Naive B cell (primary cell): Measurements from ENCODE around the gene HIC1. TPM values are rescaled to one million over a fixed set of nuclear protein-coding genes. Genes with fewer than 3 reads are reported as not detected.
A peak's percentile ranks its signal among the peaks of the same experiment; 100 is the strongest.
"Not testable (repeated sequence)": the region's sequence is repeated elsewhere in the genome, so short reads cannot be mapped to it uniquely, and the experiment has no call there.

Experiments
- ATAC-seq, 2 donors: fragments of 150-1000 bp; cut with Tn5 transposase; 2 replicates each; pipeline ENCODE4 v1.10.0; 2021; ENCODE audit warnings: low read depth in 2 of 2, mild to moderate bottlenecking in 2 of 2, moderate library complexity in 2 of 2
- DNase-seq: peaks from one replicate; pipeline ENCODE4 v3.0.0; 2022
- H3K27ac Mint-ChIP-seq, 6 donors: one replicate each; pipeline ENCODE4 v1.8.0; 2020 to 2022; ENCODE audit warnings: mild to moderate bottlenecking in 6 of 6, mixed read lengths in 6 of 6, moderate library complexity in 5 of 6, inconsistent platforms in 2 of 6
- H3K27me3 Mint-ChIP-seq, 3 donors: one replicate each; pipeline ENCODE4 v1.8.0; 2021 to 2022; ENCODE audit warnings: mixed read lengths in 3 of 3, mild to moderate bottlenecking in 1 of 3
- H3K36me3 Mint-ChIP-seq, 2 donors: one replicate each; pipeline ENCODE4 v1.8.0; 2020 to 2022; ENCODE audit warnings: mixed read lengths in 2 of 2, inconsistent platforms in 1 of 2, mild to moderate bottlenecking in 1 of 2
- H3K4me1 Mint-ChIP-seq, 3 donors: one replicate each; pipeline ENCODE4 v1.8.0; 2020 to 2022; ENCODE audit warnings: mixed read lengths in 3 of 3, inconsistent platforms in 1 of 3, mild to moderate bottlenecking in 1 of 3, moderate library complexity in 1 of 3
- H3K4me3 Mint-ChIP-seq, 8 donors: one replicate each; pipeline ENCODE4 v1.8.0; 2020 to 2022; ENCODE audit warnings: mild to moderate bottlenecking in 8 of 8, mixed read lengths in 8 of 8, moderate library complexity in 8 of 8, inconsistent platforms in 2 of 8
- H3K9me3 Mint-ChIP-seq, 7 donors: one replicate each; pipeline ENCODE4 v1.8.0; 2020 to 2022; ENCODE audit warnings: mixed read lengths in 7 of 7, mild to moderate bottlenecking in 5 of 7, inconsistent platforms in 2 of 7, moderate library complexity in 1 of 7
- polyA plus RNA-seq, 6 donors: library from polyadenylated mRNA; unstranded; fragments of 300-500 nt; fragmentation: Illumina TruSeq; gene quantifications; one replicate each; pipeline ENCODE4 v1.2.3, GENCODE V29; 2021; ENCODE audit warnings: low read depth in 6 of 6

HIC1 gene, protein sequence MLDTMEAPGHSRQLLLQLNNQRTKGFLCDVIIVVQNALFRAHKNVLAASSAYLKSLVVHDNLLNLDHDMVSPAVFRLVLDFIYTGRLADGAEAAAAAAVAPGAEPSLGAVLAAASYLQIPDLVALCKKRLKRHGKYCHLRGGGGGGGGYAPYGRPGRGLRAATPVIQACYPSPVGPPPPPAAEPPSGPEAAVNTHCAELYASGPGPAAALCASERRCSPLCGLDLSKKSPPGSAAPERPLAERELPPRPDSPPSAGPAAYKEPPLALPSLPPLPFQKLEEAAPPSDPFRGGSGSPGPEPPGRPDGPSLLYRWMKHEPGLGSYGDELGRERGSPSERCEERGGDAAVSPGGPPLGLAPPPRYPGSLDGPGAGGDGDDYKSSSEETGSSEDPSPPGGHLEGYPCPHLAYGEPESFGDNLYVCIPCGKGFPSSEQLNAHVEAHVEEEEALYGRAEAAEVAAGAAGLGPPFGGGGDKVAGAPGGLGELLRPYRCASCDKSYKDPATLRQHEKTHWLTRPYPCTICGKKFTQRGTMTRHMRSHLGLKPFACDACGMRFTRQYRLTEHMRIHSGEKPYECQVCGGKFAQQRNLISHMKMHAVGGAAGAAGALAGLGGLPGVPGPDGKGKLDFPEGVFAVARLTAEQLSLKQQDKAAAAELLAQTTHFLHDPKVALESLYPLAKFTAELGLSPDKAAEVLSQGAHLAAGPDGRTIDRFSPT
- under 1 TPM in 3 of 6 donors, not detected in 3; 0.08 to 0.35 (median 0.23) TPM for polyA plus RNA-seq

DNA sequence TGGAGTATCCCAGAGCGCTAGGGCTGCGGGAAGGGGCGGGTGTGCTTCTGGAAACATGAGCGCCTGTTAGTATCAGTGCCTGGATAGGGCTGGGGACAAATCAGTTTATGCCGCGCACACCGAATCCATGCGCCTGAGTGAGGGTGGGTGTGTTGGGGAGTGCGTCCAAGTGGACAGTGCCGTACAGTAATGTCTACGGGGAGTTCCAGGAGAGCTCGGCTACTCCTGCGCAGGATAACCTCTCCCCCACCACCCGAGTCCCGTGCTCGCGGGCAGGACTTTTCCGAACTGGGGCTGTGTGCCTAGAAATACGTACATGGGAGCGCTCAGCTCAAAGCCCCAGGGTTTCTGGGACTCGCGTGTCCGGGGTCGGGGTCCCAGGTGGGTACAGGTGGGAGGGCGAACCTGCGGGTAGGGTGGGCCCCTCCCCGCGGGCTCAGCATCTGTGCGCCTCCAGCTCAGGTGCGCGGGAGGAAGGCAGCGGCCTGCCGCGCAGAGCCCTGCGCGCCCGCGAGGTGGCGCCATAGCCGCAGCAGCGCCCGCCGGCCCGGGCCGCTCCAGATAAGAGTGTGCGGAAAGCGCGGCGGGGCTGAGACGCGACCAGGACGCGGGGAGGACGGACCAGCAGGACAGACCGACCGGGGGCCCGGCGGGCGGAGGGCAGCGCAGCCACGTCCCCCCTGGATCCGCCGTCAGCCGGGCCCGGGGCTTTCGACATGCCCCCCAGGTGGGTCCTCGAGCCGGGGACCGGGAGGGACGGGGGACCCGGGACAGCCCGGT lies at the start of gene HIC1:
Gene HIC1, plus strand, starts transcription at position 592 of the 780 bp plus-strand sequence. CDS start 1,588 bp downstream, outside the sequence.
- DNase-seq (peak; percentile 79), ATAC-seq (peak; percentile 48 to 52)
- Mint-ChIP-seq H3K27ac (peak within 1 kb of the TSS in 5 of 6 donors; percentile 47 to 86 (median 70)), H3K36me3 (no peaks in the 10 kb centered on the region), H3K4me3 (peak within 1 kb of the TSS; percentile 62 to 82 (median 73)), H3K27me3 (peaks cover 5 to 24% (median 19%) of the 10 kb centered on the region in 3 donors), H3K9me3 (peaks cover 0 to 1% (median 0%) of the 10 kb centered on the region in 7 donors), H3K4me1 (peaks cover 21 to 34% (median 30%) of the 10 kb centered on the region in 3 donors)

DNA sequence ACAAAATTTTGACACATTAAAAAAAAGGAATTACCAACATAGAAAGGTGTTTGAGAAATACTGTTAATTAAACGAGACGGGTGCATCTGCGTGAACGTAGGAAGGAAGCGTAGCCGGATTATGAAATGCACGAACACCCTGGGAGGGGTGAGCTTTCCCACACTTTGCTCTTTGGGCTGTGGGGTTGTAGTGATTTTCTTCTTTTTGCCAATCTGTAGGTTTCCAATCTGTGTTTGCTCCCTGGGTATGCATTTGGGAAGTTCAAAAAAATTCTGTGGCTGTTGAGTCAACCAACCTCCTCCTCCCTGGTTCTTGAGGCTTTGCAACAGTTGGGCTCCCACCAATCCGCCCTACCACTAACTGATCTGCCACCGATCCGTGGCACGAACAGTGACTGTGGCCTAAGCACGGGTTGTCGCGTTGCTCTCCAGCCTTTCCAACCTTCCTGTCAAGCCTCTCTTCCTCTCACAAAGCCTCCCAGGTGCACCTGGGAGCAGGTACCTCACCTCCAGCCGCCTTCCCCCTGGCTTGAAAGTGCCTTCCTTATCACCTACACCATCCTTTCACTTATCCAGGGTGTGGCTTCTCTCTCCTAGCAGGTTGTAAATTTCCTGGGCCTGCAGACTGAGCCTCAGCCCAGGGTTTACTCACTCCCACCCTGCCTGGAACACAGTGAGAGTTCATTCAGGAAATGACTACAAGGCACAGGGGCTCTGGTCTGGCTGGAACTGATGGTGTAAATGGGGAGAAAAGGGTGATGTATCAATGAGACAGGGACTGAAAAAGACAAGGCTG lies 46.4 kb upstream of the HIC1 start:
- Mint-ChIP-seq H3K27ac (no peak overlapping the region), H3K36me3 (no peaks in the 10 kb centered on the region), H3K9me3 (peaks cover 0 to 4% (median 0%) of the 10 kb centered on the region in 7 donors), H3K4me3 (no peak overlapping the region), H3K4me1 (no peaks in the 10 kb centered on the region), H3K27me3 (peaks cover 4 to 41% (median 34%) of the 10 kb centered on the region in 3 donors)
- ATAC-seq (no peak), DNase-seq (no peak)

DNA sequence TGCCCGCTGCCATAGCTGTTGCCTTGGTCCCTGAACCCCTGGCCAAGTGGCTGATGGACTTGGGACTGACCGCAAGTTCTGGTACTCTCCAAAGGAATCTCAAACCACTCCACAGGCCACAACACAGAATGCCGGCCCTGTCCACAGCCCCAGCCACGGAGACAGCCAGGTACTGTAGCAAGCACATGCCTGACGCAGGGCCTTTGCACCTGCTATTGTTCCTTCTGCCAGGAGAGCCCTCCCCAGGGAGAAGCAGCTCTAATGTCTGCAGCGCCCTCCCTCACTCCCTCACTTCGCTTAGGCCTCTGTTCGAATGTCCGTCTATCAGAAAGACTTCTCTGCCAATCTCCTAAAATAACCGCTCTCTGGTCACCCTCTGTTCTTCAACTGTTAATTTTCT lies 45.2 kb upstream of the HIC1 start:
- H3K4me1 Mint-ChIP-seq: no peaks in the 10 kb centered on the region
- no peak overlapping the region for H3K27ac Mint-ChIP-seq
- H3K9me3 Mint-ChIP-seq: peaks cover 0 to 5% (median 0%) of the 10 kb centered on the region in 7 donors
- peaks cover 4 to 51% (median 45%) of the 10 kb centered on the region in 3 donors for H3K27me3 Mint-ChIP-seq
- DNase-seq (no peak), ATAC-seq (no peak)
- H3K4me3 Mint-ChIP-seq: no peak overlapping the region
- peaks cover 0 to 10% of the 10 kb centered on the region in 2 donors for H3K36me3 Mint-ChIP-seq

DNA sequence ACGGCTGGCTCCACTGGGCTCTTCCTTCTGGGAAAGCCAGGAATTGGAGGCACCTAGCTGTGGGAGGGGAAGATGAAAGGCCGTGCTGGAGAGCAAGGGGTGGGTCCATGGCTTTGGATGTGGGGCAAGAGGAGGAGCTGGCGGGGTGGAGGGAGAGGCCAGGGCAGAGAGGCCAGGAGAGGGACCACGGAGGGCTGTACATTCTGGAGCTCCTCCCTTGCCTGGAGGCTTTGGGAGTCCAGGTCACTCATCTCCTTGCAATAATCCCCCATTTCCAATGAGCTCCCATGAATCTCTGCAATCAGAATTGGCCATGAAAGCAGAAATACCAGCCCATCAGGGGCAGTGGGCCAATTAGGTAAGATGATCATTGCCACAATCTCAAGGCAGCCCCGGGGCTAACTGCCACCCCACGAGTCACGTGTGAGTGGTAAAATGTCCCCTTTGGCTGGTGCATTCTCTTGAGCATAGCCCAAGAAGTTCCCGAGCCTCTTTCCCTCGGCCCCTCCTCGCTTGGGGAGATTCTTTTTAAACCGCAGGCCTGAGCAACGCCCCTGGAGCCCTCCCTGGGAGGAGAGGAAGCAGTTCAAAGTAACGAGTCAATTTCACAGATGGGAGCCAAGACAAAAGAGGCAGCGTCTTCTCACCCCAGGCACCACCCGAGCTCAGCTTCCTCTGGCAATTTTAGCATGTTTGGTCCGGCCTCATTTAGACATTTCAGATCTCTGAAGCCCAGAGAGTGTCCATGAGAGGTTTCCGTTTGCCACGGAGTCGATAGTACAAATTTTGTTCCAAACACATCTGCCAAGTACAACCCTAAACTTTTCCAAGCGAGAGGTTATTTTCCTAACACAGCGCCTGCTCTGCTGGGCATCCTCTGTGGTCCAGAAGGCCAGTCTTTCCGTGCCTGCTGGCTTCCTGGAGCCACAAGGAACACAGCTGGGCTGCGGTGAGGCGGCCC lies 43.2 kb upstream of the HIC1 start:
- peaks cover 0 to 10% of the 10 kb centered on the region in 2 donors for H3K36me3 Mint-ChIP-seq
- no peak overlapping the region for H3K4me3 Mint-ChIP-seq
- DNase-seq (no peak), ATAC-seq (no peak)
- H3K27ac Mint-ChIP-seq: no peak overlapping the region
- H3K9me3 Mint-ChIP-seq: peaks cover 0 to 5% (median 0%) of the 10 kb centered on the region in 7 donors
- H3K27me3 Mint-ChIP-seq: peaks cover 11 to 64% (median 56%) of the 10 kb centered on the region in 3 donors
- H3K4me1 Mint-ChIP-seq: no peaks in the 10 kb centered on the region

DNA sequence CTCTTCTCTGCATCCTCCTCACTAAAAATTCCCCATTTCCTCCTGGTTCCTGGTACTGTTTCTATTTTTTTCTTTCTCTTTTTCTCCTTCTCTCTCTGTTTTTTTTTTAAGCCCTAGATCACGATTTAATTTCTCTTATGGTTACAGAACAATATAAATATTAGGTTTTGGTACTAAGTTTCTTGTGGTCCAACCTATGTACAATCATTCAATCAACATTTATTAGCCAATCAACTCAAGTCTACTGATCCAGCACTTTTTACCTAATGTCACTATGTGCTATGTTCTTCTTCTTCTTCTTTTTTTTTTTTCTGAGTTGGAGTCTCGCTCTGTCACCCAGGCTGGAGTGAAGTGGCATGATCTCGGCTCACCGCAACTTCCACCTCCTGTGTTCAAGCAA lies 42.4 kb upstream of the HIC1 start:
- peaks cover 0 to 10% of the 10 kb centered on the region in 2 donors for H3K36me3 Mint-ChIP-seq
- peaks cover 16 to 65% (median 56%) of the 10 kb centered on the region in 3 donors for H3K27me3 Mint-ChIP-seq
- DNase-seq (no peak), ATAC-seq (no peak)
- no peak overlapping the region for H3K4me3 Mint-ChIP-seq
- H3K27ac Mint-ChIP-seq: peak overlapping the region in 1 of 6 donors; percentile 12
- H3K4me1 Mint-ChIP-seq: no peaks in the 10 kb centered on the region
- peaks cover 0 to 5% (median 0%) of the 10 kb centered on the region in 7 donors for H3K9me3 Mint-ChIP-seq

DNA sequence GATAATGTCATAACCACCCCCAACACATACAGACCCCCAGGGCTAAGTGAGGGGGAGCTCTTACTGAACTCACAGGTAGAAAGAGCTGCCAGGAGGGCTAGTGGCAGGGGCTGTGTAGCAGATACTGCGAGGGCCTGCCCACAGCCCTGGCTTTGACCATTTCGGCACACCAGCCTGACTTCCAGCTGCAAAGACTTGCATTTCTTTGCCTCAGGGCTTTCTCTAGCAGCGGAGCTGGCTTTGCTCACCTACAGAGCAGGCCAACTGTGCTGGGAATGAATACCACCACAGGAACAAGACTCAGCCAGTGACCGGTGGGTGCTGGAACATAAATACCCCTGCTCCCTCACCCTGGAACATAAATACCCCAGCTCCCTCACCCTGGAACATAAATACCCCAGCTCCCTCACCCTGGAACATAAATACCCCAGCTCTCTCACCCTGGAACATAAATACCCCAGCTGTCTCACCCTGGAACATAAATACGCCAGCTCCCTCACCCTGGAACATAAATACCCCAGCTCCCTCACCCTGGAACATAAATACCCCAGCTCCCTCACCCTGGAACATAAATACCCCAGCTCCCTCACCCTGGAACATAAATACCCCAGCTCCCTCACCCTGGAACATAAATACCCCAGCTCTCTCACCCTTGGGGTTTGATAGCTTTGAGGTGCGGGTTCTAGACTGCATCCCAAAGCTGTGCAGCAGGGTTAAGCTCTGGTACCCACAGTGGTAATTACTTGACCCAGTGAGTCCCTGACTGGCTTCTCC lies 41.5 kb upstream of the HIC1 start:
- DNase-seq, H3K9me3 Mint-ChIP-seq, H3K27ac Mint-ChIP-seq, H3K4me1 Mint-ChIP-seq, ATAC-seq, H3K36me3 Mint-ChIP-seq, H3K4me3 Mint-ChIP-seq: not testable (repeated sequence)
- H3K27me3 Mint-ChIP-seq: peaks cover 23 to 72% (median 65%) of the 10 kb centered on the region in 3 donors

DNA sequence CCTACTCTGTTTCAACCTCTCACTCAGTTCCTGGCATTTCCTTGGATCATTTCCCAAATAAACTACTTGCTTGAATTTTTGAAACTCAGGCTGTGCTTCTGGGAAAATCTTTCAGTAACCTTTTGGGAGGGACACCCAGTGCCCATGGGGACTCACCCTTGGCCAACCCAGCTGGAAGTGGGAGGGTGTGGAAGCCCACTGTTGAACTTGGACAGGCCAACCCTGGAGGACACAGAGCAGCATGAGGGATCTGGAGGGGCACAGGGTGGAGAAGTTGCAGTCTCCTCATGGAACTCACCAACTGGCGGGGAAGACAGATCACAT lies 40.9 kb upstream of the HIC1 start:
- H3K9me3 Mint-ChIP-seq: peaks cover 0 to 5% (median 0%) of the 10 kb centered on the region in 7 donors
- peaks cover 0 to 10% of the 10 kb centered on the region in 2 donors for H3K36me3 Mint-ChIP-seq
- no peak for DNase-seq
- no peak overlapping the region for H3K4me3 Mint-ChIP-seq
- ATAC-seq: no peak
- H3K4me1 Mint-ChIP-seq: peaks cover 0 to 3% (median 0%) of the 10 kb centered on the region in 3 donors
- H3K27me3 Mint-ChIP-seq: peaks cover 26 to 73% (median 65%) of the 10 kb centered on the region in 3 donors
- no peak overlapping the region for H3K27ac Mint-ChIP-seq

DNA sequence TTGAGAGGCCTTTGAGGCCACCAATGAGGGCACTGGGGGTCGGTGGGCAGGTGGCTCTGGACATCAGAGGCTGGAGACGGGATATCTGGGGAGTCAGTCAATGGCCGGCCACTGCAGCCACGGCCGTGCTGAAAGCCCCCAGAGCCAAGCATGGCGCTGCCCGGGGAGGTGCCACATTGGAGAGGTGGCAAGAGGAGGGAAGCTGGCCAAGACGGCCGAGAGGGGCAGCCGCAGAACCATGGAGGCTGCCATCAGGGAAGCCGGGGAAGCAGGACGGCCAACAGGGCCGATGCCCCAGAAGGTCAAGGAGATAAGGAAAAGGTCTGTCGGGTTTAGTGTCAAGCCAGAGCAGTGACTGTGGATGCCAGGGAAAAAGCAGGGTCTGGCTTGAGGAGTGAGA lies 39.6 kb upstream of the HIC1 start:
- Mint-ChIP-seq H3K27me3 (peaks cover 33 to 79% (median 69%) of the 10 kb centered on the region in 3 donors), H3K9me3 (peaks cover 0 to 5% (median 0%) of the 10 kb centered on the region in 7 donors), H3K27ac (no peak overlapping the region), H3K4me1 (peaks cover 0 to 3% (median 0%) of the 10 kb centered on the region in 3 donors), H3K36me3 (peaks cover 0 to 10% of the 10 kb centered on the region in 2 donors), H3K4me3 (no peak overlapping the region)
- ATAC-seq (no peak), DNase-seq (no peak)

DNA sequence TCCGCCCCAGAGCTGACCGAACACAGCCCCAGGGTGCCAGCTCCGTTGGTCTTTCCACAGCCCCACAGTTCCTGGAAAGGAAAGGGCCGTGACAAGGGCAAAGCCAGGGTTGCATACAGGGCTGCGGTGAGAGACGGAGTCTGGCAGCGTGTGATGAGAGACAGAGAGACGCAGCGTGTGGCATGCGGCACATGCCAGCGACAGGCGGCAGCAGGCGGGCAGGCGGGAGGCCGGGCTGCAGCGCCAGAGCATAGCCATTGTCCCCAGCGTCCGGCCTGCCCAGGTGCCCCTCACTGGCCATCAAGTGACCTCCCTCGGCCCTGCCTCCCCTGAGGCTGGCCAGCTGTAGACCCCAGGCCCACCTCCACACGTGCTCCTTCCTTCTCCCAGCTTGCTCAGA lies 38.4 kb upstream of the HIC1 start:
- Mint-ChIP-seq H3K36me3 (peaks cover 0 to 10% of the 10 kb centered on the region in 2 donors), H3K27me3 (peaks cover 40 to 80% (median 63%) of the 10 kb centered on the region in 3 donors), H3K27ac (peak overlapping the region in 1 of 6 donors; percentile 18), H3K4me3 (peak overlapping the region in 1 of 8 donors; percentile 21), H3K4me1 (peaks cover 0 to 3% (median 0%) of the 10 kb centered on the region in 3 donors), H3K9me3 (peaks cover 0 to 5% (median 0%) of the 10 kb centered on the region in 7 donors)
- no peak for ATAC-seq
- no peak for DNase-seq

DNA sequence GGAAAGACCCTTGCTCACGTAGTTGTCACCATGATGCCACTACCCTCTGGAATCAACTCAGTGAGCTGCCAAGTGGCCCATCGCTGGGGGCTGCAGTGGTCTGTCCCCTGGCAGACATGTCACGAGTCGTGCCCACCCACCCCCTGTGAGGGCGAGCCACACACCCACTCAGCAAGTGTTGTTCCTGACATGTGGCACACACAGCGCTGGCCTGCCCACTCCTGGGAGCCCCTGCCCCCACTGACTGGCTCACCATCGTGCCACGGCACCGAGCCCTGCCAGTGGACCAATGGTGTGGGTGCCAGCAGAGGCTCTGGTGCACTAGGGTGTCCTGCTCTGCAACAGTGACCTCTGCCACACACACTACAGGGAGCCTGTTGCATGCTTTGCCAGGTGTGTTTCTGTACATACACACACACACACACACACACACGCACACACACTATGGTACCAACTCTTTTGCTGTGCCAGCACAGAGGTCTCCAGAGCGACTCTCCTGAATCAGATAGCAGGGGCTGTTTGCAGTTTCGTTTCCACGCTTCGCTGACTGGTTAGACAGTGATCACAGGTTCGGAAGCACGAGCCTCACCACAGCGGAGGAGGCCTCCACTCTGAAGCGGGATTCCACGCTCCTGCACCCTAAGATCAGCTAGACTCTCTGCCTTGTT lies 37.5 kb upstream of the HIC1 start:
- H3K4me3 Mint-ChIP-seq: no peak overlapping the region
- H3K27me3 Mint-ChIP-seq: peaks cover 43 to 77% (median 57%) of the 10 kb centered on the region in 3 donors
- ATAC-seq (peak; percentile 43 to 71), DNase-seq (no peak)
- peaks cover 0 to 10% of the 10 kb centered on the region in 2 donors for H3K36me3 Mint-ChIP-seq
- H3K4me1 Mint-ChIP-seq: peaks cover 0 to 3% (median 0%) of the 10 kb centered on the region in 3 donors
- peak overlapping the region in 1 of 6 donors; percentile 22 for H3K27ac Mint-ChIP-seq
- peaks cover 0 to 5% (median 0%) of the 10 kb centered on the region in 7 donors for H3K9me3 Mint-ChIP-seq
